H1 (cell line): Measurements from ENCODE around the gene PRPF6. TPM values are rescaled to one million over a fixed set of nuclear protein-coding genes. Genes with fewer than 3 reads are reported as not detected.

Experiments used
- CTCF ChIA-PET: fragments of 300-600 bp; sonication (Branson Sonifier 250); formaldehyde crosslinking; loops from one replicate; lab custom pipeline; 2021; ENCODE audit not compliant: partially characterized antibody; lab: Charles Lee
- POLR2A ChIA-PET: fragments of 300-600 bp; sonication (Branson Sonifier 250); formaldehyde crosslinking; loops from one replicate; lab custom pipeline; 2021; ENCODE audit warnings: inconsistent platforms; ENCODE audit not compliant: partially characterized antibody; lab: Charles Lee
- DNase-seq, 2 experiments: peaks; one replicate each; pipeline versions ENCODE4 v3.0.0 to v3.0.0-alpha.2; 2010 to 2022; ENCODE audit warnings: low spot score in 2 of 2, low read depth in 1 of 2, mixed read lengths in 1 of 2
- FAIRE-seq: peaks from 2 replicates; lab custom pipeline; 2011; peaks lifted over from hg19 to GRCh38; lab: Jason Lieb, UNC
- H2AFZ ChIP-seq: 2 replicates; pipeline ENCODE4 v1.8.1; 2012; ENCODE audit warnings: low read length, inconsistent platforms
- H2AK5ac ChIP-seq: 2 replicates; pipeline ENCODE4 v1.6.1; 2013; ENCODE audit warnings: low read depth, low read length
- H2BK120ac ChIP-seq: replicated peaks from 2 replicates; pipeline ENCODE3; 2013; ENCODE audit warnings: low read depth, low read length, inconsistent platforms
- H2BK12ac ChIP-seq: 2 replicates; pipeline ENCODE4 v1.6.1; 2013; ENCODE audit warnings: low read depth, low read length
- H2BK15ac ChIP-seq: 2 replicates; pipeline ENCODE4 v1.6.1; 2013; ENCODE audit warnings: low read length
- H2BK20ac ChIP-seq: 2 replicates; pipeline ENCODE4 v1.6.1; 2013; ENCODE audit warnings: low read length
- H2BK5ac ChIP-seq: 2 replicates; pipeline ENCODE4 v1.6.1; 2013; ENCODE audit warnings: low read depth, low read length
- H3K14ac ChIP-seq: 2 replicates; pipeline ENCODE4 v1.6.1; 2013; ENCODE audit warnings: inconsistent platforms; ENCODE audit not compliant: insufficient read length
- H3K18ac ChIP-seq: 2 replicates; pipeline ENCODE4 v1.6.1; 2013; ENCODE audit warnings: low read length; ENCODE audit errors: extremely low read depth
- H3K23ac ChIP-seq: 2 replicates; pipeline ENCODE4 v1.6.1; 2013; ENCODE audit warnings: inconsistent platforms; ENCODE audit not compliant: insufficient read length
- H3K23me2 ChIP-seq: 2 replicates; pipeline ENCODE4 v1.6.1; 2013; ENCODE audit warnings: low read depth, low read length
- H3K27ac ChIP-seq: 2 replicates; pipeline ENCODE4 v1.6.1; 2011; ENCODE audit warnings: low read depth, low read length, inconsistent platforms
- H3K27me3 ChIP-seq, 4 experiments: replicated peaks in 1 of 4; 1 replicate in 1 of 4; 2 replicates in 3 of 4; pipeline versions ENCODE4 v1.6.1 to v1.8.1; 2011 to 2013; ENCODE audit warnings: low read length in 3 of 4, mild to moderate bottlenecking in 3 of 4, inconsistent platforms in 2 of 4, mixed read lengths in 2 of 4, moderate library complexity in 1 of 4; ENCODE audit not compliant: control insufficient read depth in 3 of 4, insufficient read depth in 3 of 4; ENCODE audit errors: extremely low read depth in 1 of 4
- H3K36me3 ChIP-seq, 4 experiments: 2 replicates each; pipeline versions ENCODE4 v1.6.1 to v1.8.1; 2011 to 2013; ENCODE audit warnings: mild to moderate bottlenecking in 4 of 4, low read length in 3 of 4, moderate library complexity in 2 of 4, control low read depth in 1 of 4, inconsistent platforms in 1 of 4; ENCODE audit not compliant: insufficient read depth in 4 of 4, control insufficient read depth in 2 of 4
- H3K4ac ChIP-seq: replicated peaks from 2 replicates; pipeline ENCODE3; 2013; ENCODE audit warnings: low read length, low read depth, mixed read lengths, inconsistent platforms; ENCODE audit not compliant: insufficient read length
- H3K4me1 ChIP-seq, 4 experiments: replicated peaks in 1 of 4; 1 replicate in 1 of 4; 2 replicates in 3 of 4; pipeline versions ENCODE4 v1.6.1 to v1.8.1; 2011 to 2013; ENCODE audit warnings: low read length in 3 of 4, inconsistent platforms in 2 of 4, mixed read lengths in 1 of 4; ENCODE audit not compliant: insufficient read depth in 4 of 4, control insufficient read depth in 3 of 4
- H3K4me2 ChIP-seq, 2 experiments: 2 replicates each; pipeline versions ENCODE4 v1.6.1 to v1.8.1; 2011 to 2013; ENCODE audit warnings: low read depth in 2 of 2, low read length in 2 of 2, control low read depth in 1 of 2, inconsistent platforms in 1 of 2, mild to moderate bottlenecking in 1 of 2; ENCODE audit not compliant: insufficient read depth in 1 of 2
- H3K4me3 ChIP-seq, 4 experiments: fragments of 200-600, 300-600 bp in 1 of 4; sonication (generic), shearing (Covaris generic), sonication (Bioruptor Twin) in 1 of 4; 2 replicates each; pipeline versions ENCODE4 v1.5.1 to v1.8.1; 2011 to 2016; ENCODE audit warnings: low read length in 4 of 4, low read depth in 3 of 4, control low read depth in 2 of 4, inconsistent platforms in 2 of 4, mild to moderate bottlenecking in 2 of 4, mixed read lengths in 1 of 4, moderate library complexity in 1 of 4; ENCODE audit not compliant: insufficient read depth in 2 of 4; ENCODE audit errors: extremely low read depth in 1 of 4
- H3K56ac ChIP-seq: replicated peaks from 2 replicates; pipeline ENCODE3; 2013; ENCODE audit warnings: low read depth, mild to moderate bottlenecking, mixed read lengths, low read length, inconsistent platforms; ENCODE audit not compliant: insufficient read length
- H3K79me1 ChIP-seq: 2 replicates; pipeline ENCODE4 v1.6.1; 2013; ENCODE audit warnings: low read depth, low read length, control low read depth
- H3K79me2 ChIP-seq, 2 experiments: 2 replicates each; pipeline versions ENCODE4 v1.6.1 to v1.8.1; 2012 to 2013; ENCODE audit warnings: low read length in 2 of 2, mild to moderate bottlenecking in 2 of 2, inconsistent platforms in 1 of 2; ENCODE audit not compliant: insufficient read depth in 2 of 2, control insufficient read depth in 1 of 2
- H3K9ac ChIP-seq, 4 experiments: replicated peaks in 1 of 4; 1 replicate in 1 of 4; 2 replicates in 3 of 4; pipeline versions ENCODE4 v1.6.1 to v1.8.1; 2011 to 2013; ENCODE audit warnings: low read depth in 3 of 4, low read length in 3 of 4, control low read depth in 2 of 4, mild to moderate bottlenecking in 2 of 4, moderate library complexity in 2 of 4, inconsistent platforms in 1 of 4; ENCODE audit errors: extremely low read depth in 1 of 4
- H3K9me3 ChIP-seq, 2 experiments: 2 replicates each; pipeline versions ENCODE4 v1.6.1 to v1.8.1; 2012 to 2013; ENCODE audit warnings: mild to moderate bottlenecking in 2 of 2, moderate library complexity in 2 of 2, control low read depth in 1 of 2, inconsistent platforms in 1 of 2, low read depth in 1 of 2, low read length in 1 of 2, mixed read lengths in 1 of 2; ENCODE audit not compliant: insufficient read depth in 2 of 2
- H4K20me1 ChIP-seq, 2 experiments: replicated peaks in 1 of 2; 2 replicates each; pipeline versions ENCODE3 to v1.8.1; 2011 to 2013; ENCODE audit warnings: inconsistent platforms in 2 of 2, low read length in 2 of 2, mild to moderate bottlenecking in 1 of 2; ENCODE audit not compliant: insufficient read depth in 2 of 2, control insufficient read depth in 1 of 2
- H4K5ac ChIP-seq: 2 replicates; pipeline ENCODE4 v1.6.1; 2013; ENCODE audit warnings: low read length, low read depth, mixed read lengths, inconsistent platforms; ENCODE audit not compliant: insufficient read length
- H4K8ac ChIP-seq: 2 replicates; pipeline ENCODE4 v1.8.0; 2013; ENCODE audit warnings: mild to moderate bottlenecking, moderate library complexity, low read length, inconsistent platforms; ENCODE audit not compliant: insufficient read depth; ENCODE audit errors: extremely low read depth
- H4K91ac ChIP-seq: replicated peaks from 2 replicates; pipeline ENCODE3; 2013; ENCODE audit warnings: low read length, mixed read lengths, inconsistent platforms; ENCODE audit not compliant: insufficient read length
- ASH2L ChIP-seq: fragments of 200-600, 300-600 bp; sonication (generic); IDR thresholded peaks from one replicate; pipeline ENCODE4 v1.7.1; 2017; ENCODE audit warnings: low read length
- CBX5 ChIP-seq: fragments of 300-800, 300-1000 bp; sonication (generic); IDR thresholded peaks from 2 replicates; pipeline ENCODE4 v1.7.1; 2016; ENCODE audit warnings: antibody characterized with exemption, low read length, low read depth
- CEBPB ChIP-seq: IDR thresholded peaks from 2 replicates; pipeline ENCODE4 v1.6.1; 2012; ENCODE audit warnings: low read depth, low read length
- HDAC2 ChIP-seq, 2 experiments: fragments of 300-600 bp in 1 of 2; sonication (generic) in 1 of 2; IDR thresholded peaks; 2 replicates each; pipeline ENCODE4 v1.6.1; 2011 to 2012; ENCODE audit warnings: low read depth in 2 of 2, low read length in 2 of 2, mild to moderate bottlenecking in 2 of 2, moderate library complexity in 2 of 2, borderline replicate concordance in 1 of 2, inconsistent platforms in 1 of 2
- KDM4A ChIP-seq: IDR thresholded peaks from one replicate; pipeline ENCODE4 v1.7.1; 2012; ENCODE audit warnings: low read depth, mild to moderate bottlenecking, moderate library complexity, low read length, inconsistent platforms; ENCODE audit not compliant: severe bottlenecking
- NRF1 ChIP-seq: IDR thresholded peaks from 2 replicates; pipeline ENCODE4 v1.6.1; 2011; ENCODE audit warnings: mild to moderate bottlenecking, low read depth, low read length, improper control_type of control experiment
- SIRT6 ChIP-seq: IDR thresholded peaks from one replicate; pipeline ENCODE4 v1.7.1; 2012; ENCODE audit warnings: low read length, inconsistent platforms
- SP4 ChIP-seq: IDR thresholded peaks from 2 replicates; pipeline ENCODE4 v1.6.1; 2012; ENCODE audit warnings: low read length, inconsistent platforms
- SUZ12 ChIP-seq: fragments of 200-600 bp; sonication (generic); IDR thresholded peaks from 2 replicates; pipeline ENCODE4 v1.6.1; 2012; ENCODE audit warnings: mild to moderate bottlenecking, inconsistent platforms, low read length, moderate library complexity, mixed read lengths
- WGBS, 2 experiments: shearing (Covaris generic) in 1 of 2; methylation state at CpG; one replicate each; pipeline versions ENCODE4 v1.1.6 to v1.1.7; 2013 to 2015; ENCODE audit warnings: low lambda C conversion rate in 2 of 2, mixed read lengths in 2 of 2, inconsistent platforms in 1 of 2, low coverage in 1 of 2, missing lambda C conversion rate in 1 of 2; ENCODE audit not compliant: insufficient replicate concordance in 2 of 2, insufficient coverage in 1 of 2, insufficient read length in 1 of 2; ENCODE audit errors: extremely low coverage in 1 of 2, missing lambda C conversion rate in 1 of 2; 5-methylcytosine and 5-hydroxymethylcytosine counted together
- polyA plus RNA-seq, 7 experiments: library from polyadenylated mRNA; depleted of rRNA in 3 of 7; stranded (reverse) in 5 of 7; unstranded in 2 of 7; fragments of >200 nt in 5 of 7; fragments of 200-250 nt in 2 of 7; gene quantifications; 1 replicate in 5 of 7; 2 replicates in 1 of 7; 4 replicates in 1 of 7; pipeline versions ENCODE4 v1.2.1 to v1.2.3, GENCODE V29; 2011 to 2013; ENCODE audit warnings: missing spikeins in 2 of 7, mixed read lengths in 2 of 7
- total RNA-seq: library from RNA; stranded (reverse); fragmentation: NEBNext Ultra II Directional; extraction: Animal tissue kit (Norgen Biotek cat#: 25700); gene quantifications from 2 replicates; pipeline ENCODE4 v1.2.1, GENCODE V29; 2021
- TF ChIP-seq, protein P1 (sequence below): IDR thresholded peaks from 2 replicates; pipeline ENCODE4 v1.6.1; 2012; ENCODE audit warnings: inconsistent platforms

The PRPF6 gene
- total and polyA plus RNA-seq, 2 of the 8 experiments (the other 6 are each of a cell fraction or from before 2014, with no cell fraction given), result 27.9 to 76.9 TPM

DNA sequence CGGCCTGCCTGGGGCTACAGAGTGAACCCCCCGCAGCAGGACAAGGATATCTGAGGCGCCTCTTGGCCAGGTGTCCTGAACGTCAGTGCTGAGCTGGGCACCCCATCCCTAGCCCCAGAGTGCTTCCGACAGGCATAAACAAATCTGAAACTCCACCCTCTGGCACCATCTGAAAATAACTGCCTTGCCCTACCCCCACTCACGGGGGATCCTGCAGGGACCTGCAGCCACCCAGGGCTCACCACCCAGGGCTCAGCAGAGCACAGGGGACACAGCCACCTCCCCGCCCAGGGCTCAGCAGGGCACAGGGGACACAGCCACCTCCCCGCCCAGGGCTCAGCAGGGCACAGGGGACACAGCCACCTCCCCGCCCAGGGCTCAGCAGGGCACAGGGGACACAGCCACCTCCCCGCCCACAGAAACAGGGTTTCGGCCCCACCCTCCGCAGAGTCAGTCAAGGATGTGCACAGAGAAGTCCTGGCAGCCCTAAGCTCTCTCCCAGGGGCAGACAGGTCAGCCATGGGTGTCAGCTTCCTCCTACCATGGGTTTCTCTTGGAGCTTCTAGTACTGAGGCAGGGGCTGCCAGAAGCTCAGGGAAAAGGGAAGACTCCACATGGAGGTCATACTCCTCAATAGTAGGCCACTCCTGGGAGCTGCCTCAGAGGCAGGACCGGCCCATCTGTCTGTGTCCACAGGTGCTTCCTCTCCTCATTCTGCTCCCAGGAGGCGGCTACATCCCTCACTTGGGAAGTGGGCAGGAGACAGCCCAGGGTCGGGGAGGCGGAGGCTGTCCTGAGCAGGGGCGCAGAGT lies 29.3 kb upstream of the PRPF6 start:
- FAIRE-seq (no peak), DNase-seq (no peak)
- ChIA-PET POLR2A (interaction anchor here (0.7 to 2.9 kb wide), 5 partner anchors 9 to 24 kb away, joined by 3 to 15 read pairs (median 3); no protein-coding TSS in a partner anchor), CTCF (interaction anchor here (0.6 to 2.6 kb wide), 10 partner anchors 9 to 101 kb away, joined by 3 to 13 read pairs (median 4); partner anchors contain the start of gene PRPF6)
- Histone ChIP-seq H2BK120ac (no peak overlapping the region), H3K9ac (no peak overlapping the region), H3K36me3 (peaks cover 0 to 2% (median 0%) of the 10 kb centered on the region in 4 experiments; a peak in 1 of 8 replicates), H2AK5ac (no peak overlapping the region), H4K8ac (peak overlapping the region; percentile 12; the same call in 1 of the 2 replicates), H3K14ac (no peak overlapping the region), H4K5ac (no peak overlapping the region), H2AFZ (no peak overlapping the region), H3K4me1 (peaks cover 0 to 17% (median 15%) of the 10 kb centered on the region in 4 experiments; a peak in 6 of 7 replicates), H3K23me2 (peaks cover 4% of the 10 kb centered on the region; the same call in 1 of the 2 replicates), H3K27me3 (no peaks in the 10 kb centered on the region), H2BK5ac (no peak overlapping the region), H3K79me1 (peaks cover 39% of the 10 kb centered on the region), H3K18ac (no peak overlapping the region), H4K20me1 (peaks cover 38 to 50% of the 10 kb centered on the region in 2 experiments), H3K56ac (no peak overlapping the region), H4K91ac (no peak overlapping the region), H3K9me3 (no peaks in the 10 kb centered on the region), H2BK15ac (no peak overlapping the region), H3K79me2 (peaks cover 17 to 81% of the 10 kb centered on the region in 2 experiments; a peak in 3 of 4 replicates), H2BK12ac (no peak overlapping the region), H3K4ac (no peak overlapping the region), H2BK20ac (no peak overlapping the region), H3K27ac (no peak overlapping the region), H3K4me3 (no peak overlapping the region), H3K23ac (no peak overlapping the region), H3K4me2 (no peak overlapping the region)
- WGBS, 2 experiments, result 87% methylated on average over 15 of the region's 17 CpGs; no CpG with 5 or more reads in 1 of the 2 experiments
- TF ChIP-seq SIRT6 (no peak), ASH2L (no peak), KDM4A (no peak), SUZ12 (no peak), HDAC2 (IDR thresholded peaks at IDR 0.05; ENCODE audit: borderline replicate concordance in 1 of 2, low read depth in 2 of 2, low read length in 2 of 2) (no peak), NRF1 (no peak), CEBPB (no peak), SP4 (no peak), CBX5 (no peak)
- TF ChIP-seq, protein P1, sequence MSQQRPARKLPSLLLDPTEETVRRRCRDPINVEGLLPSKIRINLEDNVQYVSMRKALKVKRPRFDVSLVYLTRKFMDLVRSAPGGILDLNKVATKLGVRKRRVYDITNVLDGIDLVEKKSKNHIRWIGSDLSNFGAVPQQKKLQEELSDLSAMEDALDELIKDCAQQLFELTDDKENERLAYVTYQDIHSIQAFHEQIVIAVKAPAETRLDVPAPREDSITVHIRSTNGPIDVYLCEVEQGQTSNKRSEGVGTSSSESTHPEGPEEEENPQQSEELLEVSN, result no peak
